Measurements from ENCODE around the gene DNAH3.

DNAH3 gene

GRCh38 chr16:21088143-21088542 is 62.5 kb downstream of the DNAH3 start:
- TF ChIP-seq POLR2AphosphoS5 (IDR thresholded peaks at IDR 0.05; ENCODE audit: low read depth, low read length) (no peak), REST (IDR thresholded peaks at IDR 0.05; ENCODE audit: insufficient read depth in 1 of 2, low read depth in 2 of 2, low read length in 2 of 2) (no peak), TAF1 (IDR thresholded peaks at IDR 0.05; ENCODE audit: borderline replicate concordance, insufficient read depth, low read length) (no peak), FOXP2 (optimal IDR thresholded peaks at IDR 0.05; ENCODE audit: borderline replicate concordance, extremely low read depth, extremely low read length, insufficient read depth) (no peak), SIN3A (IDR thresholded peaks at IDR 0.05; ENCODE audit: borderline replicate concordance, insufficient read depth, low read length) (no peak)

- no peak for TF ChIP-seq TAF1 (IDR thresholded peaks at IDR 0.05; ENCODE audit: borderline replicate concordance, insufficient read depth, low read length)
- TF ChIP-seq REST (IDR thresholded peaks at IDR 0.05; ENCODE audit: insufficient read depth in 1 of 2, low read depth in 2 of 2, low read length in 2 of 2) = no peak
- TF ChIP-seq SIN3A (IDR thresholded peaks at IDR 0.05; ENCODE audit: borderline replicate concordance, insufficient read depth, low read length) = no peak
- TF ChIP-seq POLR2AphosphoS5 (IDR thresholded peaks at IDR 0.05; ENCODE audit: low read depth, low read length) = no peak
- TF ChIP-seq FOXP2 (optimal IDR thresholded peaks at IDR 0.05; ENCODE audit: borderline replicate concordance, extremely low read depth, extremely low read length, insufficient read depth) = no peak
Observed at GRCh38 chr16:21084631-21085225, 65.9 kb downstream of the DNAH3 start.

GRCh38 chr16:21083729-21084268 is 66.8 kb downstream of the DNAH3 start:
- TF ChIP-seq FOXP2 (optimal IDR thresholded peaks at IDR 0.05; ENCODE audit: borderline replicate concordance, extremely low read depth, extremely low read length, insufficient read depth) (no peak), TAF1 (IDR thresholded peaks at IDR 0.05; ENCODE audit: borderline replicate concordance, insufficient read depth, low read length) (no peak), SIN3A (IDR thresholded peaks at IDR 0.05; ENCODE audit: borderline replicate concordance, insufficient read depth, low read length) (no peak), POLR2AphosphoS5 (IDR thresholded peaks at IDR 0.05; ENCODE audit: low read depth, low read length) (no peak)

- TF ChIP-seq FOXP2 (optimal IDR thresholded peaks at IDR 0.05; ENCODE audit: borderline replicate concordance, extremely low read depth, extremely low read length, insufficient read depth) (no peak), POLR2AphosphoS5 (IDR thresholded peaks at IDR 0.05; ENCODE audit: low read depth, low read length) (no peak), TAF1 (IDR thresholded peaks at IDR 0.05; ENCODE audit: borderline replicate concordance, insufficient read depth, low read length) (no peak), SIN3A (IDR thresholded peaks at IDR 0.05; ENCODE audit: borderline replicate concordance, insufficient read depth, low read length) (no peak), REST (IDR thresholded peaks at IDR 0.05; ENCODE audit: insufficient read depth in 1 of 2, low read depth in 2 of 2, low read length in 2 of 2) (no peak)
Observed at GRCh38 chr16:21081329-21081728, 69.3 kb downstream of the DNAH3 start.

GRCh38 chr16:21078563-21078962 is 72.1 kb downstream of the DNAH3 start:
- TF ChIP-seq POLR2AphosphoS5 (IDR thresholded peaks at IDR 0.05; ENCODE audit: low read depth, low read length) (no peak), REST (IDR thresholded peaks at IDR 0.05; ENCODE audit: insufficient read depth in 1 of 2, low read depth in 2 of 2, low read length in 2 of 2) (no peak), SIN3A (IDR thresholded peaks at IDR 0.05; ENCODE audit: borderline replicate concordance, insufficient read depth, low read length) (no peak)
